HEK293T (cell line): Measurements from ENCODE around the gene ANKS1B.

Experiments used
- CTCF ChIA-PET: fragments of 350-600 bp; formaldehyde crosslinking; extraction: SDS; loops from one replicate; lab custom pipeline; 2021; ENCODE audit warnings: antibody characterized with exemption, inconsistent platforms; lab: Yijun Ruan, JAX
- POLR2A ChIA-PET: fragments of 350-600 bp; formaldehyde crosslinking; extraction: SDS; loops from one replicate; lab custom pipeline; 2020; ENCODE audit warnings: antibody characterized with exemption, inconsistent platforms; lab: Yijun Ruan, JAX
- DNase-seq: peaks from one replicate; pipeline ENCODE4 v3.0.0; 2012; ENCODE audit warnings: mixed read lengths; ENCODE audit errors: extremely low spot score
- ARNT ChIP-seq: fragments of 450-650 bp; IDR thresholded peaks from 2 replicates; pipeline ENCODE4 v1.6.1; 2017; ENCODE audit warnings: mild to moderate bottlenecking
- BHLHE40 ChIP-seq: fragments of 450-650 bp; IDR thresholded peaks from 2 replicates; pipeline ENCODE4 v1.6.1; 2016; ENCODE audit warnings: mild to moderate bottlenecking, moderate library complexity, borderline replicate concordance
- CTBP1 ChIP-seq: fragments of 450-650 bp; IDR thresholded peaks from 2 replicates; pipeline ENCODE4 v1.6.1; 2016; ENCODE audit warnings: borderline replicate concordance
- ELF4 ChIP-seq: fragments of 450-650 bp; IDR thresholded peaks from 2 replicates; pipeline ENCODE4 v1.6.1; 2017; ENCODE audit warnings: antibody characterized with exemption
- FOXA1 ChIP-seq: fragments of 450-650 bp; IDR thresholded peaks from 2 replicates; pipeline ENCODE4 v1.6.1; 2016; ENCODE audit warnings: mild to moderate bottlenecking
- FOXK2 ChIP-seq: fragments of 450-650 bp; IDR thresholded peaks from 2 replicates; pipeline ENCODE4 v1.6.1; 2016; ENCODE audit warnings: mild to moderate bottlenecking
- FOXM1 ChIP-seq: fragments of 450-650 bp; IDR thresholded peaks from 2 replicates; pipeline ENCODE4 v1.6.1; 2017; ENCODE audit warnings: mild to moderate bottlenecking, borderline replicate concordance
- HDGF ChIP-seq: fragments of 450-650 bp; IDR thresholded peaks from 2 replicates; pipeline ENCODE4 v1.6.1; 2017; ENCODE audit warnings: antibody characterized with exemption, borderline replicate concordance
- L3MBTL2 ChIP-seq: fragments of 450-650 bp; conservative IDR thresholded peaks from 2 replicates; pipeline ENCODE4 v1.6.1; 2016; ENCODE audit warnings: mild to moderate bottlenecking
- LEF1 ChIP-seq: fragments of 450-650 bp; IDR thresholded peaks from 2 replicates; pipeline ENCODE4 v1.6.1; 2017; ENCODE audit warnings: mild to moderate bottlenecking, borderline replicate concordance
- NFRKB ChIP-seq: fragments of 450-650 bp; IDR thresholded peaks from 2 replicates; pipeline ENCODE4 v1.6.1; 2016; ENCODE audit warnings: mild to moderate bottlenecking, moderate library complexity
- SP1 ChIP-seq: fragments of 450-650 bp; IDR thresholded peaks from 2 replicates; pipeline ENCODE4 v1.6.1; 2017
- SUZ12 ChIP-seq: fragments of 450-650 bp; IDR thresholded peaks from 2 replicates; pipeline ENCODE4 v1.6.1; 2016; ENCODE audit warnings: mild to moderate bottlenecking
- TARDBP ChIP-seq: fragments of 450-650 bp; IDR thresholded peaks from 2 replicates; pipeline ENCODE4 v1.6.1; 2016
- ZNF384 ChIP-seq: fragments of 450-650 bp; IDR thresholded peaks from 2 replicates; pipeline ENCODE4 v1.6.1; 2016
- TF ChIP-seq, protein P1 (sequence below): fragments of 450-650 bp; IDR thresholded peaks from 2 replicates; pipeline ENCODE4 v1.6.1; 2016

ANKS1B gene

DNA sequence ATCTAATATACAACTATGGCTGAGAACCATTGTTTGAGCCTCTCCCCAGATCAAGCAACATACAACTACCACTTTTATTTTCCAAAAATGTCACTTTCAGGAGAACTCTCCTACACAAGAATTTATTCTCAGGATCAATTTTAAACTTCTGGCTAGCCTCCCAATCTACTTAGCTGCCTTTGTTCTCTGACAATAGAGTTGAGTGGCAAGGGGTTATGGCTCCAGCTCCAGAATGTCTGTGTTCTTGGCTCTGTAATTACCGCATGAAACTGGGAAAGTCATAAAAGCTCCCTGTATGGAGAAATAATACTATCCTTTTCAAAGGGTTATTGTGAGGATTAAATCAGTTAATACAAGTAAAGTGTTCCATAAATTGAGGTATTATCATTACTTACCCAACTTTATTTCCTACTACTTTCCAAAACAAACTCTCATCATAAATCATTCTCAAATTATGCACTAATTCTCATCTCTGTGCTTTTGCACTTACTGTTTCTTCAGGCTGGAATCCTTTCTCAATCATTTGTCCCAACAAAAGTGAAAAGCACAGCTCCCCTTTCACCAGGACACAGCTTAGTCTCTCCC, 215.2 kb downstream of the ANKS1B start:
- POLR2A ChIA-PET: no interaction called here
- no peak for DNase-seq
- TF ChIP-seq FOXK2 (no peak), CTBP1 (no peak), ELF4 (no peak), NFRKB (no peak), SP1 (no peak), HDGF (no peak), SUZ12 (no peak), ARNT (no peak), BHLHE40 (no peak)
- CTCF ChIA-PET: interaction anchor here (0.6 kb wide), 1 partner anchor 760 kb away, joined by 4 read pairs; no protein-coding TSS in a partner anchor

- TF ChIP-seq ARNT (no peak), BHLHE40 (no peak), NFRKB (no peak), SUZ12 (no peak), FOXK2 (no peak), LEF1 (no peak), L3MBTL2 (no peak), FOXM1 (no peak), SP1 (no peak), TARDBP (no peak), ZNF384 (no peak), ELF4 (no peak), HDGF (no peak)
- POLR2A ChIA-PET: no interaction called here
- CTCF ChIA-PET: interaction anchor here (0.6 kb wide), 1 partner anchor 1388 kb away, joined by 3 read pairs; no protein-coding TSS in a partner anchor
- no peak for DNase-seq
These were observed 216.0 kb downstream of the ANKS1B start for GRCh38 chr12:99768758-99769157.

- no peak for DNase-seq
- ChIA-PET CTCF (interaction anchor here (1.1 kb wide), 1 partner anchor 724 kb away, joined by 6 read pairs; no protein-coding TSS in a partner anchor), POLR2A (no interaction called here)
- no peak for TF ChIP-seq ZNF384
- TF ChIP-seq TARDBP: no peak
- TF ChIP-seq LEF1: no peak
- no peak for TF ChIP-seq NFRKB
- no peak for TF ChIP-seq L3MBTL2
- TF ChIP-seq, protein P1, sequence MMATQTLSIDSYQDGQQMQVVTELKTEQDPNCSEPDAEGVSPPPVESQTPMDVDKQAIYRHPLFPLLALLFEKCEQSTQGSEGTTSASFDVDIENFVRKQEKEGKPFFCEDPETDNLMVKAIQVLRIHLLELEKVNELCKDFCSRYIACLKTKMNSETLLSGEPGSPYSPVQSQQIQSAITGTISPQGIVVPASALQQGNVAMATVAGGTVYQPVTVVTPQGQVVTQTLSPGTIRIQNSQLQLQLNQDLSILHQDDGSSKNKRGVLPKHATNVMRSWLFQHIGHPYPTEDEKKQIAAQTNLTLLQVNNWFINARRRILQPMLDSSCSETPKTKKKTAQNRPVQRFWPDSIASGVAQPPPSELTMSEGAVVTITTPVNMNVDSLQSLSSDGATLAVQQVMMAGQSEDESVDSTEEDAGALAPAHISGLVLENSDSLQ: no peak
- TF ChIP-seq ARNT: no peak
- no peak for TF ChIP-seq SP1
- no peak for TF ChIP-seq BHLHE40
- TF ChIP-seq HDGF: no peak
- no peak for TF ChIP-seq CTBP1
- TF ChIP-seq FOXM1: no peak
- TF ChIP-seq SUZ12: no peak
- no peak for TF ChIP-seq FOXK2
- no peak for TF ChIP-seq FOXA1
- TF ChIP-seq ELF4: no peak
These were observed 216.9 kb downstream of the ANKS1B start for GRCh38 chr12:99767809-99768208.

DNA sequence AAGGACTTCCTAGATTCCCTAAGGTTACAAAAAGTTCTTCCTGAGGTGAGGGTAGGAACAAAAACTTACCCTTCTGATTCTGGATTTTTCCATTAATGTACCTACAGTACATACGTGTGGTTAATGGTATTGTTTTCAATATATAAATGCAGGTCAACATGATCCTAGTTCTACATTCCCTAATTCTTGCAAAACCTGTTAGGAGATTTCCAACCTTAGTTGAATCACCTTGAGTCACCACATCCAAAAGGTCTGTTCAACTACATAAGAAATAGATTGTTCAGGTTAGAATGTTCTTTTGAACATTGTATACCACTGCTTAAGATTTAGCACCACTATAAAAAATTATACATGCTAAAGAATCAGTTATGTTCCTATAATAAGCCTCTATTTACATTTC, 218.3 kb downstream of the ANKS1B start:
- ChIA-PET CTCF (no interaction called here), POLR2A (no interaction called here)
- TF ChIP-seq SP1 (no peak), ARNT (no peak), BHLHE40 (no peak), SUZ12 (no peak), FOXK2 (no peak), FOXA1 (no peak), TARDBP (no peak), NFRKB (no peak), ELF4 (no peak), HDGF (no peak), FOXM1 (no peak), ZNF384 (no peak), LEF1 (no peak), CTBP1 (no peak), L3MBTL2 (no peak)
- TF ChIP-seq, protein P1: no peak
- DNase-seq: no peak

- TF ChIP-seq HDGF: no peak
- TF ChIP-seq ELF4: no peak
- TF ChIP-seq FOXM1: no peak
- TF ChIP-seq ZNF384: no peak
- no peak for TF ChIP-seq TARDBP
- TF ChIP-seq NFRKB: no peak
- no peak for TF ChIP-seq LEF1
- no peak for TF ChIP-seq SUZ12
- TF ChIP-seq SP1: no peak
- CTCF ChIA-PET: interaction anchor here (0.6 kb wide), 1 partner anchor 23 kb away, joined by 4 read pairs; no protein-coding TSS in a partner anchor
- DNase-seq: no peak
- POLR2A ChIA-PET: no interaction called here
These were observed 219.1 kb downstream of the ANKS1B start for GRCh38 chr12:99765469-99766114.

DNA sequence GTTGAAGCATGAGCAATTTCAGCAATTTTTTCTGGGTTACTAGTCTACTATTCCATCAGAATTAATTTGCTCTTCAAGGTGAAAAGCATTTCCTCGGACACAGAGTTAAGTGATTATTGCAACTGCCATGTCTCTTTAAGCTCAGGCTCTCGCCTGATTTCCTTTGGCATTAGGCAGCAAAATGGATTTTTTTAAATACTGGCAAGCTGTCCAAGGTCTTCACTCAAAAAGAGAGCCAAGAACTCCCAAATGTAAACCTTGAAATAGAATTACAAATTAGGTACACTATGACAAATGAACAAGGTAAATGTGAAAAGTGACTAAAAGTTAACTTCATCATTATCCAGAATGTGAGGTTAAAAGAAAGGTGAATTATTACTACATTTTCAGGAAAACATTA, 225.3 kb downstream of the ANKS1B start:
- TF ChIP-seq ARNT (no peak), TARDBP (no peak), FOXM1 (no peak), SP1 (no peak), FOXA1 (no peak), ELF4 (no peak), FOXK2 (no peak), LEF1 (no peak), HDGF (no peak), NFRKB (no peak), BHLHE40 (no peak), ZNF384 (no peak), CTBP1 (no peak), L3MBTL2 (no peak)
- TF ChIP-seq, protein P1: no peak
- ChIA-PET POLR2A (no interaction called here), CTCF (no interaction called here)
- no peak for DNase-seq
